Mammary epithelial cell (primary cell): ENCODE results near the gene LRP11.

Source experiments
- CTCF ChIP-seq, 2 donors: IDR thresholded peaks in 1 of 2; conservative IDR thresholded peaks in 1 of 2; 2 replicates each; pipeline ENCODE4 v1.5.1; 2011 to 2012; ENCODE audit warnings: inconsistent platforms in 2 of 2, low read length in 2 of 2, mild to moderate bottlenecking in 2 of 2, control low read depth in 1 of 2, low read depth in 1 of 2; ENCODE audit not compliant: insufficient read depth in 1 of 2; ENCODE audit errors: extremely low read depth in 1 of 2
- EZH2 ChIP-seq: IDR thresholded peaks from 2 replicates; pipeline ENCODE4 v1.6.1; 2012; ENCODE audit warnings: low read length, inconsistent platforms, borderline replicate concordance

DNA sequence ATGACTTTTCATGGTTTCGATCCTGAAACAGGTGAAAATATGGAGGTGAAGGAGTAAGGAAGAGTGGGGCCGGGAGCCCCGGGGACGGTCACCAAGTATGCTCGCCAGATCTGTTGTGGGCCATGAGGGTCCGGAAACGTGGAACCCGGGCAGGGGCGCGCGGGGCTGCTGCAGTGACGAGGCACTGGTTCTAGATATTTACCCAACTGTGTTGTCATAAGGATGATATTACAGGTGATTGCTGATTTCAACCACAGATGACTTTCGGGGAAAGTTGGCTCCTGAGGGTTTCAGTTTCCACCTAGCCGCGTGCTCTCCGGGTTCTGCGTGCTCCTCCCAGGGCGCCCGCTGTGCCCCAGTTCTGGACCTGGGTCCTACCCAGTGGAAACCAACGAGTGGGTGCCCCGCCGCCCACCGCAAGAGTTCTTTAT is 46.6 kb upstream of the LRP11 start:
- TF ChIP-seq CTCF (conservative IDR thresholded peaks at IDR 0.05 in 1 of 2, IDR thresholded peaks at IDR 0.05 in 1 of 2; ENCODE audit: extremely low read depth in 1 of 2, insufficient read depth in 1 of 2, low read depth in 1 of 2, low read length in 2 of 2), result no peak
- TF ChIP-seq EZH2, result no peak
